ENCODE data around the gene CEACAM16. TPM values are rescaled to one million over a fixed set of nuclear protein-coding genes. Genes with fewer than 3 reads are reported as not detected.

Gene CEACAM16
- total and polyA plus RNA-seq, 9 of the 15 experiments (the other 6 are each of a cell fraction or from before 2014, with no cell fraction given): not detected

DNA sequence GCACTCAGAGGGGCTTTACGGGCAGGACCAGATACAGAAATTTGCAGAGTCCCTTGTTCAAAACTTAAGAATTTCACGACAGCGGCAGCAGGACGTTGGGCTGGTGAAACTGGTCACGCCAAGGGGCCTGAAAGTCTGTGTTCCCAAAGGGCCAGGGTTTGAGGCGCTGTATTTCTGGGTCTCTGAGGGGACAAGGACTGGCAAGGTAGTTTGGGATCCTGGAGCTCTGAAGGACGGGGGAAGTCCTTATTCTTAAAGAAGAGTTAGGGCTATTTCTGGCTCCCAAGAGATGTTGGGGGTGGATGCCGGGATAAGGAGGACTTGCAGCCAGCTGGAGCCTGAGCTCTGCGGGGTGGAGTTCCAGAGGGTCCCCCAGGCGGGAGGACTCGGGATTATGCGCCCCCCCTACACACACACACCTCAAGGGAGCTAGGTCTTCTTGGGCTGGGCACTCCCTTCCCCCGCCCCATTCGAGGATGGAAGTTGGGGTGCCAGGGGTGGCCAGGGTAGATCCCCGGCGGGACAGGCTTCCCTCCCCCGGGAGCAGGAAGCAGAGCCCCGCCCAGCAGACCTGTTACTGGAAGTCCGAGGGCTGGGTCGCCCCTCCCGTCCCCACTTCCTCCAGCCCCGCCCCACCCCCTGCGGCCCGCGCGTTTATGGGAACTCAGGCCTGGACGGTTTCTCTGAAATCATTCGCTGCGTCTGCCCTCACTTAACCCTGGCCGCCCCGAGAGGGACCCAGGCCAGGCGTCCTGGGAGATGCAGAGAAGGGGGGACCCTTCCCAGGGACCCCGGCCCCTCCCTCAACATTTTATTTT lies 55.2 kb downstream of the CEACAM16 start:
- Histone ChIP-seq H3K9me3 (replicated peaks; ENCODE audit: control insufficient read depth, insufficient read depth, low read depth, low read length) (no peaks in the 10 kb centered on the region), H3K9ac (ENCODE audit: insufficient read depth in 1 of 2, low read depth in 2 of 2, low read length in 2 of 2) (peak overlapping the region; percentile 73 to 85), H3K4me2 (ENCODE audit: insufficient read depth, low read length) (peak overlapping the region; percentile 78), H3K27me3 (ENCODE audit: control insufficient read depth in 2 of 2, insufficient read depth in 2 of 2, low read length in 2 of 2) (no peaks in the 10 kb centered on the region), H3K27ac (ENCODE audit: extremely low read depth, low read depth, low read length) (peak overlapping the region; percentile 77), H3K79me2 (ENCODE audit: control insufficient read depth, insufficient read depth, low read length) (no peaks in the 10 kb centered on the region), H3K9me1 (ENCODE audit: control insufficient read depth, insufficient read depth, low read length) (no peaks in the 10 kb centered on the region), H3K36me3 (ENCODE audit: control insufficient read depth, insufficient read depth, low read length) (no peaks in the 10 kb centered on the region), H3K4me1 (replicated peaks in 1 of 2; ENCODE audit: control insufficient read depth in 2 of 2, insufficient read depth in 2 of 2, low read length in 2 of 2) (peaks cover 22 to 53% of the 10 kb centered on the region in 2 experiments), H2AFZ (ENCODE audit: low read depth, low read length) (peak overlapping the region; percentile 82), H3K4me3 (peak overlapping the region; percentile 36), H4K20me1 (replicated peaks; ENCODE audit: control insufficient read depth, insufficient read depth, low read length) (no peaks in the 10 kb centered on the region)
- FAIRE-seq (peak; percentile 88), ATAC-seq (peak; percentile 90), DNase-seq (ENCODE audit: extremely low read depth in 1 of 4, low spot score in 3 of 4) (peak; percentile 93 to 94 (median 94))
- ChIA-PET CTCF (ENCODE audit: low intra/inter-chr PET ratio) (no interaction called here), POLR2A (interaction anchor here (0.7 to 1.8 kb wide), 4 partner anchors 10 to 292 kb away, joined by 3 to 16 read pairs (median 3); no protein-coding TSS in a partner anchor)
- in situ Hi-C loops (cut with MboI) (no loop called here), intact Hi-C loops (cut with micrococcal nuclease) (no loop called here)
- BruUV-seq (replicated peaks): no TSS peak
- 2% methylated on average over 23 of the region's 33 CpGs for WGBS (ENCODE audit: insufficient coverage, low coverage, missing lambda C conversion rate)
- TF ChIP-seq ESRRA (IDR thresholded peaks at IDR 0.05; ENCODE audit: borderline replicate concordance, low read depth) (0 out of 2 replicates have a peak, but pooled peaks have one; percentile 5), ZBTB9 (CRISPR knock-in tag; IDR thresholded peaks at IDR 0.05) (no peak), THRA (IDR thresholded peaks at IDR 0.05) (0 out of 2 replicates have a peak, but pooled peaks have one; percentile 69), ZNF12 (CRISPR knock-in tag; IDR thresholded peaks at IDR 0.05) (0 out of 2 replicates have a peak, but pooled peaks have one; percentile 51), ZNF263 (CRISPR knock-in tag; IDR thresholded peaks at IDR 0.05; ENCODE audit: borderline replicate concordance) (peak; percentile 79), HDGF (IDR thresholded peaks at IDR 0.05) (0 out of 2 replicates have a peak, but pooled peaks have one; percentile 42), ZNF197 (CRISPR knock-in tag; IDR thresholded peaks at IDR 0.05; ENCODE audit: low read depth) (peak; percentile 10; the same call in 1 of the 2 replicates), SIRT6 (IDR thresholded peaks at IDR 0.05; ENCODE audit: low read depth, low read length) (no peak), SIN3B (IDR thresholded peaks at IDR 0.05; ENCODE audit: low read depth) (no peak), RB1 (IDR thresholded peaks at IDR 0.05; ENCODE audit: low read depth) (no peak; the same call in 1 of the 2 replicates), ZBTB17 (CRISPR knock-in tag; IDR thresholded peaks at IDR 0.05) (peak; percentile 57; the same call in 1 of the 2 replicates)
- TF ChIP-seq, protein P1, sequence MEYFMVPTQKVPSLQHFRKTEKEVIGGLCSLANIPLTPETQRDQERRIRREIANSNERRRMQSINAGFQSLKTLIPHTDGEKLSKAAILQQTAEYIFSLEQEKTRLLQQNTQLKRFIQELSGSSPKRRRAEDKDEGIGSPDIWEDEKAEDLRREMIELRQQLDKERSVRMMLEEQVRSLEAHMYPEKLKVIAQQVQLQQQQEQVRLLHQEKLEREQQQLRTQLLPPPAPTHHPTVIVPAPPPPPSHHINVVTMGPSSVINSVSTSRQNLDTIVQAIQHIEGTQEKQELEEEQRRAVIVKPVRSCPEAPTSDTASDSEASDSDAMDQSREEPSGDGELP (CRISPR knock-in tag; IDR thresholded peaks at IDR 0.05; ENCODE audit: borderline replicate concordance): peak; percentile 79
- TF ChIP-seq, protein P2, sequence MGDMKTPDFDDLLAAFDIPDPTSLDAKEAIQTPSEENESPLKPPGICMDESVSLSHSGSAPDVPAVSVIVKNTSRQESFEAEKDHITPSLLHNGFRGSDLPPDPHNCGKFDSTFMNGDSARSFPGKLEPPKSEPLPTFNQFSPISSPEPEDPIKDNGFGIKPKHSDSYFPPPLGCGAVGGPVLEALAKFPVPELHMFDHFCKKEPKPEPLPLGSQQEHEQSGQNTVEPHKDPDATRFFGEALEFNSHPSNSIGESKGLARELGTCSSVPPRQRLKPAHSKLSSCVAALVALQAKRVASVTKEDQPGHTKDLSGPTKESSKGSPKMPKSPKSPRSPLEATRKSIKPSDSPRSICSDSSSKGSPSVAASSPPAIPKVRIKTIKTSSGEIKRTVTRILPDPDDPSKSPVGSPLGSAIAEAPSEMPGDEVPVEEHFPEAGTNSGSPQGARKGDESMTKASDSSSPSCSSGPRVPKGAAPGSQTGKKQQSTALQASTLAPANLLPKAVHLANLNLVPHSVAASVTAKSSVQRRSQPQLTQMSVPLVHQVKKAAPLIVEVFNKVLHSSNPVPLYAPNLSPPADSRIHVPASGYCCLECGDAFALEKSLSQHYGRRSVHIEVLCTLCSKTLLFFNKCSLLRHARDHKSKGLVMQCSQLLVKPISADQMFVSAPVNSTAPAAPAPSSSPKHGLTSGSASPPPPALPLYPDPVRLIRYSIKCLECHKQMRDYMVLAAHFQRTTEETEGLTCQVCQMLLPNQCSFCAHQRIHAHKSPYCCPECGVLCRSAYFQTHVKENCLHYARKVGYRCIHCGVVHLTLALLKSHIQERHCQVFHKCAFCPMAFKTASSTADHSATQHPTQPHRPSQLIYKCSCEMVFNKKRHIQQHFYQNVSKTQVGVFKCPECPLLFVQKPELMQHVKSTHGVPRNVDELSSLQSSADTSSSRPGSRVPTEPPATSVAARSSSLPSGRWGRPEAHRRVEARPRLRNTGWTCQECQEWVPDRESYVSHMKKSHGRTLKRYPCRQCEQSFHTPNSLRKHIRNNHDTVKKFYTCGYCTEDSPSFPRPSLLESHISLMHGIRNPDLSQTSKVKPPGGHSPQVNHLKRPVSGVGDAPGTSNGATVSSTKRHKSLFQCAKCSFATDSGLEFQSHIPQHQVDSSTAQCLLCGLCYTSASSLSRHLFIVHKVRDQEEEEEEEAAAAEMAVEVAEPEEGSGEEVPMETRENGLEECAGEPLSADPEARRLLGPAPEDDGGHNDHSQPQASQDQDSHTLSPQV (IDR thresholded peaks at IDR 0.05): 0 out of 2 replicates have a peak, but pooled peaks have one; percentile 86
